Measurements from ENCODE around the gene SLC6A19. TPM values are rescaled to one million over a fixed set of nuclear protein-coding genes. Genes with fewer than 3 reads are reported as not detected.
A peak's percentile ranks its signal among the peaks of the same experiment; 100 is the strongest.

SLC6A19 gene
- total and polyA plus RNA-seq, 9 of the 15 experiments (the other 6 are each of a cell fraction or from before 2014, with no cell fraction given): 0.03 to 1.6 (median 0.59) TPM

- Histone ChIP-seq H3K4me3 (no peak overlapping the region), H4K20me1 (replicated peaks; ENCODE audit: control insufficient read depth, insufficient read depth, low read length) (peaks cover 26% of the 10 kb centered on the region), H3K4me1 (replicated peaks in 1 of 2; ENCODE audit: control insufficient read depth in 2 of 2, insufficient read depth in 2 of 2, low read length in 2 of 2) (peaks cover 0 to 40% of the 10 kb centered on the region in 2 experiments; a peak in 2 of 5 replicates), H3K27ac (ENCODE audit: extremely low read depth, low read depth, low read length) (no peak overlapping the region), H3K36me3 (ENCODE audit: control insufficient read depth, insufficient read depth, low read length) (no peaks in the 10 kb centered on the region), H3K4me2 (ENCODE audit: insufficient read depth, low read length) (no peak overlapping the region), H3K27me3 (ENCODE audit: control insufficient read depth in 2 of 2, insufficient read depth in 2 of 2, low read length in 2 of 2) (peaks cover 25 to 61% of the 10 kb centered on the region in 2 experiments), H2AFZ (ENCODE audit: low read depth, low read length) (no peak overlapping the region), H3K9me1 (ENCODE audit: control insufficient read depth, insufficient read depth, low read length) (no peaks in the 10 kb centered on the region), H3K9ac (ENCODE audit: insufficient read depth in 1 of 2, low read depth in 2 of 2, low read length in 2 of 2) (no peak overlapping the region), H3K9me3 (replicated peaks; ENCODE audit: control insufficient read depth, insufficient read depth, low read depth, low read length) (peaks cover 2% of the 10 kb centered on the region; the same call in 1 of the 2 replicates), H3K79me2 (ENCODE audit: control insufficient read depth, insufficient read depth, low read length) (no peaks in the 10 kb centered on the region)
- no peak for FAIRE-seq
- POLR2A ChIA-PET: interaction anchor here (0.5 to 0.6 kb wide), 2 partner anchors 14 to 849 kb away, joined by 3 read pairs; no protein-coding TSS in a partner anchor
- CTCF ChIA-PET (ENCODE audit: low intra/inter-chr PET ratio): interaction anchor here (0.6 kb wide), 2 partner anchors 34 to 42 kb away, joined by 3 read pairs; no protein-coding TSS in a partner anchor
- intact Hi-C loops (cut with micrococcal nuclease) (loop anchor here (10.0 kb wide), 1 partner anchor 170 kb away; no protein-coding TSS in a partner anchor), in situ Hi-C loops (cut with MboI) (loop anchor here (5.0 kb wide), 1 partner anchor 477 kb away; no protein-coding TSS in a partner anchor)
- 1% methylated on average over 27 of the region's 27 CpGs for WGBS (ENCODE audit: insufficient coverage, low coverage, missing lambda C conversion rate)
- DNase-seq (ENCODE audit: extremely low read depth in 1 of 4, low spot score in 3 of 4): peak in 1 of 4 experiments; percentile 54
- no peak for ATAC-seq
- BruUV-seq (replicated peaks): no TSS peak
- no peak for TF ChIP-seq ZNF224 (CRISPR knock-in tag; IDR thresholded peaks at IDR 0.05)
- TF ChIP-seq ESRRA (IDR thresholded peaks at IDR 0.05; ENCODE audit: borderline replicate concordance, low read depth): peak; percentile 96
- TF ChIP-seq CEBPG (CRISPR knock-in tag; IDR thresholded peaks at IDR 0.05): no peak
- TF ChIP-seq CEBPG (tag; conservative IDR thresholded peaks at IDR 0.05 in 1 of 2, IDR thresholded peaks at IDR 0.05 in 1 of 2): no peak
- peak; percentile 21; the same call in 1 of the 2 replicates for TF ChIP-seq VEZF1 (CRISPR knock-in tag; IDR thresholded peaks at IDR 0.05)
- TF ChIP-seq ZNF263 (CRISPR knock-in tag; IDR thresholded peaks at IDR 0.05; ENCODE audit: borderline replicate concordance): peak; percentile 95
- TF ChIP-seq ZFP36 (IDR thresholded peaks at IDR 0.05; ENCODE audit: low read depth, low read length, partially characterized antibody): peak; percentile 82
- peak; percentile 34; the same call in 1 of the 2 replicates for TF ChIP-seq SMAD4 (CRISPR knock-in tag; conservative IDR thresholded peaks at IDR 0.05)
These were observed 36.4 kb upstream of the SLC6A19 start for GRCh38 chr5:1164696-1165630.

Measured in K562 (cell line).